Measurements from ENCODE around the gene HSPB7. TPM values are rescaled to one million over a fixed set of nuclear protein-coding genes. Genes with fewer than 3 reads are reported as not detected.
A peak's percentile ranks its signal among the peaks of the same experiment; 100 is the strongest.

The HSPB7 gene
- total RNA-seq, 1 experiment from 2014 or later: 0.11 TPM

DNA sequence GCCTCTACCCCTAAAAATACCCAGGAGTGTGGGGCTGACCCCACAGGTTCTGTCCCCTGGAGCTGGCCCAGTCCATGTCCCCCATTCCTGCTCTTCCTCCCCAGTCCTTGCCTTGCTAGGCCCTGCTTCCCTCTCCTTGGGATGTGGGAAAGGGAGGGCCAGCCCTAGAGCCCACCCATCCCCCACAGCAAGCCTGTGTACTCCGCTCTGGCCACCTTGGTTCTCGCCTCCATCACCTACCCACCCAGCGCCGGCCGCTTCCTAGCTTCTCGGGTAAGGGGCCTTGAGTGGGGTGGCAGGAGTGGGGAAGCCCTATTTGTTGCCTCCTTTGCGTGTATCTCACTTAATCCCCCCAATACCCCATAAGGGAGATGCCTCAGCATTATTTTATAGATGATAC, 32.5 kb upstream of the HSPB7 start (continued):
- TF ChIP-seq, protein P1, sequence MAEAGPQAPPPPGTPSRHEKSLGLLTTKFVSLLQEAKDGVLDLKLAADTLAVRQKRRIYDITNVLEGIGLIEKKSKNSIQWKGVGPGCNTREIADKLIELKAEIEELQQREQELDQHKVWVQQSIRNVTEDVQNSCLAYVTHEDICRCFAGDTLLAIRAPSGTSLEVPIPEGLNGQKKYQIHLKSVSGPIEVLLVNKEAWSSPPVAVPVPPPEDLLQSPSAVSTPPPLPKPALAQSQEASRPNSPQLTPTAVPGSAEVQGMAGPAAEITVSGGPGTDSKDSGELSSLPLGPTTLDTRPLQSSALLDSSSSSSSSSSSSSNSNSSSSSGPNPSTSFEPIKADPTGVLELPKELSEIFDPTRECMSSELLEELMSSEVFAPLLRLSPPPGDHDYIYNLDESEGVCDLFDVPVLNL (CRISPR knock-in tag; IDR thresholded peaks at IDR 0.05; ENCODE audit: borderline replicate concordance, low read depth): no peak
- TF ChIP-seq JUN (CRISPR knock-in tag; IDR thresholded peaks at IDR 0.05): no peak
- TF ChIP-seq, protein P2, sequence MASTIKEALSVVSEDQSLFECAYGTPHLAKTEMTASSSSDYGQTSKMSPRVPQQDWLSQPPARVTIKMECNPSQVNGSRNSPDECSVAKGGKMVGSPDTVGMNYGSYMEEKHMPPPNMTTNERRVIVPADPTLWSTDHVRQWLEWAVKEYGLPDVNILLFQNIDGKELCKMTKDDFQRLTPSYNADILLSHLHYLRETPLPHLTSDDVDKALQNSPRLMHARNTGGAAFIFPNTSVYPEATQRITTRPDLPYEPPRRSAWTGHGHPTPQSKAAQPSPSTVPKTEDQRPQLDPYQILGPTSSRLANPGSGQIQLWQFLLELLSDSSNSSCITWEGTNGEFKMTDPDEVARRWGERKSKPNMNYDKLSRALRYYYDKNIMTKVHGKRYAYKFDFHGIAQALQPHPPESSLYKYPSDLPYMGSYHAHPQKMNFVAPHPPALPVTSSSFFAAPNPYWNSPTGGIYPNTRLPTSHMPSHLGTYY (CRISPR knock-in tag; IDR thresholded peaks at IDR 0.05): no peak
- no peak for TF ChIP-seq EMX1 (CRISPR knock-in tag; IDR thresholded peaks at IDR 0.05)
- no peak for TF ChIP-seq ZNF423 (CRISPR knock-in tag; IDR thresholded peaks at IDR 0.05)
- no peak for TF ChIP-seq TEAD1 (CRISPR knock-in tag; IDR thresholded peaks at IDR 0.05)
- TF ChIP-seq ZNF121 (CRISPR knock-in tag; IDR thresholded peaks at IDR 0.05): no peak

DNA sequence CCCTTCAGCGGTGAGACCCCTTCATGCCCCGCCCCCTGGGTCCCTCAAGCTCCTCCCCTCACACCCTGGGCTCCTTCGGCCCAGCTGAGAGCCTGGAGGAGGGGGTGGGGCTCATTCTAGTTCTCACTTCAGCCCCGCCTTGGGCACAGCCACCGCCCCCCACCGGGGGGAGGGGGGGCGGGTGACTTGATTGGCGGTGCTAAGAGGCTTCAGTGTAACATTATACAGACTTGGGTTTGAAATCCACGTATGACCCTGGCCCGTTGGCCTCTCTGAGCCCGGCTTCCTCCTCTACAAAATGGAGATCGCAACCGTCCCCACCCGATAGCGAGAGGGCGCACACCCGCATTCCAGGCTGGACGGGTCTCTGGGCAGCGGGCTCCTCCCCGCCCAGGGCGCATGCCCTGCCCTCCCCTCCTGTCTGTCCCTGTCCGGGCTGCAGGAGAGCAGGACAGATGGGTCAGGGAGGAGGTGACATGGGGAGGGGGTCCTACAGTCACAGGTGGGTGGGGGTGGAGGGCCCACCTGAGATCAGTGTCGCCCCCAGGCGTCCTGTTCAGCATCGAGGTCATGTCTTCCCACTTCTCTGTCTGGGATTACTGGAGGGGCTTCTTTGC, 30.8 kb upstream of the HSPB7 start:
- H3K4me3 Mint-ChIP-seq: peak overlapping the region; percentile 69

DNA sequence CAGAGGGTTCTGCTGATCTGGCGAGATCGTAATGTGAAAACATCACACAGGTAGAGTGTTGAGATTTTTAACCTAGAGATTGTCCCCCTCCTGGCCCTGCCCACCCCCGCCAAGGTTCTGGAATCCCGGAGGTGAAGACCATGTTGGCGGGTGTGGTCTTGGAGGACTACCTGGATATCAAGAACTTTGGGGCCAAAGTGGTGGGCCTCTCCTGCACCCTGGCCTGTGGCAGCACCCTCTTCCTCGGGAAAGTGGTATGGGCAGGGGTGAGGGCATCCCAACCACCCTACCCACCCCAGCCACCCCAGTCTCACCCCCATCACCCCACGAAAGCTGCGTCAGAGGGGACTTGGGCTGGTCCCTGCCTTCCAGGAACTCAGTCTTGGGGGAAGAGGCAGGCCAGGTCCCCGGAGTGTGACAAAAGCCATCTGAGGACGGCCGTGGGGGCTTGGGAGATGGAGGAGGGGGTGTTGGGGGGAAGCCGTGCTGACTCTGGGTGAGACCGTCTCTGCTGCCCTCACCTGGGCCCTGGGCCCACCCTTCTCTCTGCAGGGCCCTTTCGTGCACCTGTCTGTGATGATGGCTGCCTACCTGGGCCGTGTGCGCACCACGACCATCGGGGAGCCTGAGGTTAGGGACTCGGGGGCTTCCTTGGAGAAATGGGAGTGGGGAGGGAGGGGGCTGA, 30.1 kb upstream of the HSPB7 start:
- ChIA-PET POLR2A (no interaction called here), CTCF (interaction anchor here (0.6 to 2.1 kb wide), 13 partner anchors 8 to 256 kb away, joined by 3 to 7 read pairs (median 4); no protein-coding TSS in a partner anchor)
- ATAC-seq (peak; percentile 37), DNase-seq (ENCODE audit: low spot score) (no peak)
- Mint-ChIP-seq H3K4me1 (peaks cover 13% of the 10 kb centered on the region), H3K4me3 (peak overlapping the region; percentile 69), H3K27ac (no peak overlapping the region), H3K27me3 (ENCODE audit: low read depth) (peaks cover 8% of the 10 kb centered on the region), H3K36me3 (no peaks in the 10 kb centered on the region), H3K9me3 (no peaks in the 10 kb centered on the region)
- TF ChIP-seq, protein P3, sequence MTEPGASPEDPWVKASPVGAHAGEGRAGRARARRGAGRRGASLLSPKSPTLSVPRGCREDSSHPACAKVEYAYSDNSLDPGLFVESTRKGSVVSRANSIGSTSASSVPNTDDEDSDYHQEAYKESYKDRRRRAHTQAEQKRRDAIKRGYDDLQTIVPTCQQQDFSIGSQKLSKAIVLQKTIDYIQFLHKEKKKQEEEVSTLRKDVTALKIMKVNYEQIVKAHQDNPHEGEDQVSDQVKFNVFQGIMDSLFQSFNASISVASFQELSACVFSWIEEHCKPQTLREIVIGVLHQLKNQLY (CRISPR knock-in tag; IDR thresholded peaks at IDR 0.05): no peak
- TF ChIP-seq CBFB (CRISPR knock-in tag; IDR thresholded peaks at IDR 0.05; ENCODE audit: low read depth): no peak
- TF ChIP-seq ZNF232 (CRISPR knock-in tag; IDR thresholded peaks at IDR 0.05): no peak
- no peak for TF ChIP-seq FOXJ3 (CRISPR knock-in tag; IDR thresholded peaks at IDR 0.05; ENCODE audit: borderline replicate concordance)
- TF ChIP-seq JAZF1 (CRISPR knock-in tag; IDR thresholded peaks at IDR 0.05): no peak
- TF ChIP-seq, protein P4, sequence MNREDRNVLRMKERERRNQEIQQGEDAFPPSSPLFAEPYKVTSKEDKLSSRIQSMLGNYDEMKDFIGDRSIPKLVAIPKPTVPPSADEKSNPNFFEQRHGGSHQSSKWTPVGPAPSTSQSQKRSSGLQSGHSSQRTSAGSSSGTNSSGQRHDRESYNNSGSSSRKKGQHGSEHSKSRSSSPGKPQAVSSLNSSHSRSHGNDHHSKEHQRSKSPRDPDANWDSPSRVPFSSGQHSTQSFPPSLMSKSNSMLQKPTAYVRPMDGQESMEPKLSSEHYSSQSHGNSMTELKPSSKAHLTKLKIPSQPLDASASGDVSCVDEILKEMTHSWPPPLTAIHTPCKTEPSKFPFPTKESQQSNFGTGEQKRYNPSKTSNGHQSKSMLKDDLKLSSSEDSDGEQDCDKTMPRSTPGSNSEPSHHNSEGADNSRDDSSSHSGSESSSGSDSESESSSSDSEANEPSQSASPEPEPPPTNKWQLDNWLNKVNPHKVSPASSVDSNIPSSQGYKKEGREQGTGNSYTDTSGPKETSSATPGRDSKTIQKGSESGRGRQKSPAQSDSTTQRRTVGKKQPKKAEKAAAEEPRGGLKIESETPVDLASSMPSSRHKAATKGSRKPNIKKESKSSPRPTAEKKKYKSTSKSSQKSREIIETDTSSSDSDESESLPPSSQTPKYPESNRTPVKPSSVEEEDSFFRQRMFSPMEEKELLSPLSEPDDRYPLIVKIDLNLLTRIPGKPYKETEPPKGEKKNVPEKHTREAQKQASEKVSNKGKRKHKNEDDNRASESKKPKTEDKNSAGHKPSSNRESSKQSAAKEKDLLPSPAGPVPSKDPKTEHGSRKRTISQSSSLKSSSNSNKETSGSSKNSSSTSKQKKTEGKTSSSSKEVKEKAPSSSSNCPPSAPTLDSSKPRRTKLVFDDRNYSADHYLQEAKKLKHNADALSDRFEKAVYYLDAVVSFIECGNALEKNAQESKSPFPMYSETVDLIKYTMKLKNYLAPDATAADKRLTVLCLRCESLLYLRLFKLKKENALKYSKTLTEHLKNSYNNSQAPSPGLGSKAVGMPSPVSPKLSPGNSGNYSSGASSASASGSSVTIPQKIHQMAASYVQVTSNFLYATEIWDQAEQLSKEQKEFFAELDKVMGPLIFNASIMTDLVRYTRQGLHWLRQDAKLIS (CRISPR knock-in tag; IDR thresholded peaks at IDR 0.05; ENCODE audit: borderline replicate concordance): no peak
- no peak for TF ChIP-seq IRF2 (CRISPR knock-in tag; IDR thresholded peaks at IDR 0.05; ENCODE audit: borderline replicate concordance, low read depth)
- TF ChIP-seq MYBL2 (CRISPR knock-in tag; IDR thresholded peaks at IDR 0.05): no peak
- TF ChIP-seq, protein P5, sequence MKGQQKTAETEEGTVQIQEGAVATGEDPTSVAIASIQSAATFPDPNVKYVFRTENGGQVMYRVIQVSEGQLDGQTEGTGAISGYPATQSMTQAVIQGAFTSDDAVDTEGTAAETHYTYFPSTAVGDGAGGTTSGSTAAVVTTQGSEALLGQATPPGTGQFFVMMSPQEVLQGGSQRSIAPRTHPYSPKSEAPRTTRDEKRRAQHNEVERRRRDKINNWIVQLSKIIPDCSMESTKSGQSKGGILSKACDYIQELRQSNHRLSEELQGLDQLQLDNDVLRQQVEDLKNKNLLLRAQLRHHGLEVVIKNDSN (CRISPR knock-in tag; IDR thresholded peaks at IDR 0.05): no peak
- TF ChIP-seq SMAD3 (CRISPR knock-in tag; IDR thresholded peaks at IDR 0.05; ENCODE audit: borderline replicate concordance): no peak
- TF ChIP-seq FOXP1 (CRISPR knock-in tag; IDR thresholded peaks at IDR 0.05; ENCODE audit: borderline replicate concordance): no peak

More for the DNA sequence above, 30.8 kb upstream of the HSPB7 start:
- Mint-ChIP-seq H3K4me1 (peaks cover 13% of the 10 kb centered on the region), H3K27me3 (ENCODE audit: low read depth) (peaks cover 8% of the 10 kb centered on the region), H3K27ac (no peak overlapping the region), H3K36me3 (no peaks in the 10 kb centered on the region), H3K9me3 (no peaks in the 10 kb centered on the region)
- ChIA-PET POLR2A (no interaction called here), CTCF (interaction anchor here (0.6 to 2.1 kb wide), 11 partner anchors 11 to 257 kb away, joined by 3 to 7 read pairs (median 4); no protein-coding TSS in a partner anchor)
- DNase-seq (ENCODE audit: low spot score): peak; percentile 98
- TF ChIP-seq TEAD4 (CRISPR knock-in tag; IDR thresholded peaks at IDR 0.05) (peak; percentile 55; the same call in 1 of the 2 replicates), ZNF263 (CRISPR knock-in tag; IDR thresholded peaks at IDR 0.05; ENCODE audit: low read depth) (no peak), JUN (CRISPR knock-in tag; IDR thresholded peaks at IDR 0.05) (no peak), ZNF423 (CRISPR knock-in tag; IDR thresholded peaks at IDR 0.05) (no peak), SMAD3 (CRISPR knock-in tag; IDR thresholded peaks at IDR 0.05; ENCODE audit: borderline replicate concordance) (0 out of 2 replicates have a peak, but pooled peaks have one; percentile 39), SOX15 (CRISPR knock-in tag; IDR thresholded peaks at IDR 0.05) (no peak)
- TF ChIP-seq, protein P6, sequence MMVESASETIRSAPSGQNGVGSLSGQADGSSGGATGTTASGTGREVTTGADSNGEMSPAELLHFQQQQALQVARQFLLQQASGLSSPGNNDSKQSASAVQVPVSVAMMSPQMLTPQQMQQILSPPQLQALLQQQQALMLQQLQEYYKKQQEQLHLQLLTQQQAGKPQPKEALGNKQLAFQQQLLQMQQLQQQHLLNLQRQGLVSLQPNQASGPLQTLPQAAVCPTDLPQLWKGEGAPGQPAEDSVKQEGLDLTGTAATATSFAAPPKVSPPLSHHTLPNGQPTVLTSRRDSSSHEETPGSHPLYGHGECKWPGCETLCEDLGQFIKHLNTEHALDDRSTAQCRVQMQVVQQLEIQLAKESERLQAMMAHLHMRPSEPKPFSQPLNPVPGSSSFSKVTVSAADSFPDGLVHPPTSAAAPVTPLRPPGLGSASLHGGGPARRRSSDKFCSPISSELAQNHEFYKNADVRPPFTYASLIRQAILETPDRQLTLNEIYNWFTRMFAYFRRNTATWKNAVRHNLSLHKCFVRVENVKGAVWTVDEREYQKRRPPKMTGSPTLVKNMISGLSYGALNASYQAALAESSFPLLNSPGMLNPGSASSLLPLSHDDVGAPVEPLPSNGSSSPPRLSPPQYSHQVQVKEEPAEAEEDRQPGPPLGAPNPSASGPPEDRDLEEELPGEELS (CRISPR knock-in tag; IDR thresholded peaks at IDR 0.05): no peak
- TF ChIP-seq, protein P7, sequence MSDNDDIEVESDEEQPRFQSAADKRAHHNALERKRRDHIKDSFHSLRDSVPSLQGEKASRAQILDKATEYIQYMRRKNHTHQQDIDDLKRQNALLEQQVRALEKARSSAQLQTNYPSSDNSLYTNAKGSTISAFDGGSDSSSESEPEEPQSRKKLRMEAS (CRISPR knock-in tag; IDR thresholded peaks at IDR 0.05): peak; percentile 52; the same call in 1 of the 2 replicates
- ATAC-seq: peak; percentile 95

All from WTC11 (cell line).